Erythroblast (primary cell): ENCODE results near the gene MEP1A.

Experiments used
- DNase-seq, 2 experiments: peaks; one replicate each; lab custom pipeline; 2025; lab: John Stamatoyannopoulos, UW
- GATA1 ChIP-seq: IDR thresholded peaks from 2 replicates; pipeline ENCODE4 v1.6.1; 2011; ENCODE audit warnings: low read depth, mild to moderate bottlenecking, control low read depth, low read length, moderate library complexity
- POLR2A ChIP-seq: IDR thresholded peaks from 2 replicates; pipeline ENCODE4 v1.6.1; 2011; ENCODE audit warnings: mild to moderate bottlenecking, low read length

Gene MEP1A

DNA sequence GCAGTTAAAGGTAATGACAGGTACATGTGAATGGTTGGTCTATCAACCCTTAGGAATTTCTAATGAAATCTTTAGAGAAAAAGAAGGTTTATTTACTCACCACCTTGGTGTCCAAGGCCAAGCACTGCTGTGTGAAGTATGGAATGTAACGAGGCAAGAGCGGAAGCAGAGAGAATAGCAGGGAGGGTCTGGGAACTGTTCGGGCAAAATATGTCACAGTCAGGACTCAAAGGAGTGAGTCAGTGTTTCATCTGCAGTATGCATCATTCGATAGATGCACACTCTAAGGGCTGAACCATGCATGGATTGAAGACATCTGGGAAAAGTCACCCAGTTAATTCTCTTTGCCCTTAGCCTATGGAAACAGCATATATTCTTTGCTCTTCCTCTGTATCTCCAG is 95.4 kb downstream of the MEP1A start:
- DNase-seq, result no peak
- no peak for TF ChIP-seq GATA1
- TF ChIP-seq POLR2A, result no peak
